HEK293 (cell line): ENCODE measurements around the gene SYNPO.

Experiments used
- IKZF3 ChIP-seq: fragments of 450-650 bp; IDR thresholded peaks from 2 replicates; pipeline ENCODE4 v1.5.0; 2018; ENCODE audit warnings: missing biosample characterization, mild to moderate bottlenecking, missing genetic modification characterization, moderate library complexity
- KLF9 ChIP-seq: fragments of 450-650 bp; formaldehyde crosslinking; IDR thresholded peaks from 2 replicates; pipeline ENCODE4 v1.5.1; 2016; ENCODE audit warnings: missing biosample characterization, missing genetic modification characterization, low read depth
- PRDM4 ChIP-seq: fragments of 450-650 bp; formaldehyde crosslinking; IDR thresholded peaks from 2 replicates; pipeline ENCODE4 v1.5.1; 2017; ENCODE audit warnings: missing biosample characterization, missing genetic modification characterization
- ZBTB48 ChIP-seq: fragments of 450-650 bp; formaldehyde crosslinking; IDR thresholded peaks from 2 replicates; pipeline ENCODE4 v1.5.1; 2016; ENCODE audit warnings: missing biosample characterization, missing genetic modification characterization
- ZBTB7A ChIP-seq: fragments of 450-650 bp; formaldehyde crosslinking; IDR thresholded peaks from 2 replicates; pipeline ENCODE4 v1.5.1; 2016; ENCODE audit warnings: low read depth, missing biosample characterization, missing genetic modification characterization
- ZNF280C ChIP-seq: fragments of 450-650 bp; formaldehyde crosslinking; IDR thresholded peaks from 2 replicates; pipeline ENCODE4 v1.5.1; 2016; ENCODE audit warnings: missing biosample characterization, missing genetic modification characterization
- ZNF366 ChIP-seq: fragments of 450-650 bp; formaldehyde crosslinking; conservative IDR thresholded peaks from 2 replicates; pipeline ENCODE4 v1.5.1; 2016; ENCODE audit warnings: missing biosample characterization, missing genetic modification characterization
- ZNF391 ChIP-seq: fragments of 450-650 bp; formaldehyde crosslinking; IDR thresholded peaks from 2 replicates; pipeline ENCODE4 v1.5.1; 2016; ENCODE audit warnings: low read depth, missing biosample characterization, missing genetic modification characterization, borderline replicate concordance
- ZNF449 ChIP-seq: fragments of 450-650 bp; formaldehyde crosslinking; IDR thresholded peaks from 2 replicates; pipeline ENCODE4 v1.5.1; 2017; ENCODE audit warnings: missing biosample characterization, mild to moderate bottlenecking, missing genetic modification characterization, moderate library complexity
- ZNF658 ChIP-seq: fragments of 450-650 bp; formaldehyde crosslinking; IDR thresholded peaks from 2 replicates; pipeline ENCODE4; 2016; ENCODE audit warnings: missing biosample characterization, missing genetic modification characterization
- ZNF660 ChIP-seq: fragments of 450-650 bp; IDR thresholded peaks from 2 replicates; pipeline ENCODE4 v1.5.1; 2018; ENCODE audit warnings: missing biosample characterization, mild to moderate bottlenecking, missing genetic modification characterization
- ZNF692 ChIP-seq: fragments of 450-650 bp; formaldehyde crosslinking; IDR thresholded peaks from 2 replicates; pipeline ENCODE4 v1.5.1; 2016; ENCODE audit warnings: missing biosample characterization, missing genetic modification characterization
- ZNF843 ChIP-seq: fragments of 450-650 bp; formaldehyde crosslinking; IDR thresholded peaks from 2 replicates; pipeline ENCODE4 v1.5.1; 2016; ENCODE audit warnings: missing biosample characterization, missing genetic modification characterization
- ZSCAN30 ChIP-seq: fragments of 450-650 bp; IDR thresholded peaks from 2 replicates; pipeline ENCODE4 v1.5.1; 2018; ENCODE audit warnings: missing biosample characterization, mild to moderate bottlenecking, missing genetic modification characterization, moderate library complexity
- TF ChIP-seq, protein P1 (sequence below): fragments of 450-650 bp; formaldehyde crosslinking; IDR thresholded peaks from 2 replicates; pipeline ENCODE4 v1.5.1; 2016; ENCODE audit warnings: missing biosample characterization, missing genetic modification characterization
- TF ChIP-seq, protein P2 (sequence below): fragments of 450-650 bp; formaldehyde crosslinking; IDR thresholded peaks from 2 replicates; pipeline ENCODE4 v1.5.1; 2016; ENCODE audit warnings: missing biosample characterization, missing genetic modification characterization
- TF ChIP-seq, protein P3 (sequence below): fragments of 450-650 bp; formaldehyde crosslinking; conservative IDR thresholded peaks from 2 replicates; pipeline ENCODE4 v1.5.1; 2016; ENCODE audit warnings: low read depth, missing biosample characterization, missing genetic modification characterization

The SYNPO gene

GRCh38 chr5:150700594-150701377, 60.3 kb downstream of the SYNPO start, which contains the start of gene RBM22 (continued):
- no peak for TF ChIP-seq ZNF280C (tag by site-specific recombination)
- TF ChIP-seq, protein P1, sequence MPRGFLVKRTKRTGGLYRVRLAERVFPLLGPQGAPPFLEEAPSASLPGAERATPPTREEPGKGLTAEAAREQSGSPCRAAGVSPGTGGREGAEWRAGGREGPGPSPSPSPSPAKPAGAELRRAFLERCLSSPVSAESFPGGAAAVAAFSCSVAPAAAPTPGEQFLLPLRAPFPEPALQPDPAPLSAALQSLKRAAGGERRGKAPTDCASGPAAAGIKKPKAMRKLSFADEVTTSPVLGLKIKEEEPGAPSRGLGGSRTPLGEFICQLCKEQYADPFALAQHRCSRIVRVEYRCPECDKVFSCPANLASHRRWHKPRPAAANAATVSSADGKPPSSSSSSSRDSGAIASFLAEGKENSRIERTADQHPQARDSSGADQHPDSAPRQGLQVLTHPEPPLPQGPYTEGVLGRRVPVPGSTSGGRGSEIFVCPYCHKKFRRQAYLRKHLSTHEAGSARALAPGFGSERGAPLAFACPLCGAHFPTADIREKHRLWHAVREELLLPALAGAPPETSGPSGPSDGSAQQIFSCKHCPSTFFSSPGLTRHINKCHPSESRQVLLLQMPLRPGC (tag by site-specific recombination), result peak; percentile 60; the same call in 1 of the 2 replicates
- 0 out of 2 replicates have a peak, but pooled peaks have one; percentile 35 for TF ChIP-seq ZNF449 (tag by site-specific recombination)
- TF ChIP-seq ZNF692 (tag by site-specific recombination), result peak; percentile 70; the same call in 1 of the 2 replicates
- TF ChIP-seq, protein P2, sequence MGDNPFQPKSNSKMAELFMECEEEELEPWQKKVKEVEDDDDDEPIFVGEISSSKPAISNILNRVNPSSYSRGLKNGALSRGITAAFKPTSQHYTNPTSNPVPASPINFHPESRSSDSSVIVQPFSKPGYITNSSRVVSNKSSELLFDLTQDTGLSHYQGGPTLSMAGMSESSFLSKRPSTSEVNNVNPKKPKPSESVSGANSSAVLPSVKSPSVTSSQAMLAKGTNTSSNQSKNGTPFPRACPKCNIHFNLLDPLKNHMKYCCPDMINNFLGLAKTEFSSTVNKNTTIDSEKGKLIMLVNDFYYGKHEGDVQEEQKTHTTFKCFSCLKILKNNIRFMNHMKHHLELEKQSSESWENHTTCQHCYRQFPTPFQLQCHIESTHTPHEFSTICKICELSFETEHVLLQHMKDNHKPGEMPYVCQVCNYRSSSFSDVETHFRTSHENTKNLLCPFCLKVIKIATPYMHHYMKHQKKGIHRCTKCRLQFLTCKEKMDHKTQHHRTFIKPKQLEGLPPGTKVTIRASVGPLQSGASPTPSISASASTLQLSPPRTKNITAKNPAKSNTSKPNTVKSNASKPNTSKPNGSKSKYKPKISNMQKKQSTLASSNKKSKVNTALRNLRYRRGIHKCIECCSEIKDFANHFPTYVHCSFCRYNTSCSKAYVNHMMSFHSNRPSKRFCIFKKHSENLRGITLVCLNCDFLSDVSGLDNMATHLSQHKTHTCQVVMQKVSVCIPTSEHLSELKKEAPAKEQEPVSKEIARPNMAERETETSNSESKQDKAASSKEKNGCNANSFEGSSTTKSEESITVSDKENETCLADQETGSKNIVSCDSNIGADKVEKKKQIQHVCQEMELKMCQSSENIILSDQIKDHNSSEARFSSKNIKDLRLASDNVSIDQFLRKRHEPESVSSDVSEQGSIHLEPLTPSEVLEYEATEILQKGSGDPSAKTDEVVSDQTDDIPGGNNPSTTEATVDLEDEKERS (tag by site-specific recombination), result 0 out of 2 replicates have a peak, but pooled peaks have one; percentile 2
- 0 out of 2 replicates have a peak, but pooled peaks have one; percentile 42 for TF ChIP-seq ZBTB48 (tag by site-specific recombination)
- TF ChIP-seq ZNF366 (tag by site-specific recombination), result peak; percentile 46; the same call in 1 of the 2 replicates
- no peak for TF ChIP-seq ZNF658 (tag by site-specific recombination)
- peak; percentile 55; the same call in 1 of the 2 replicates for TF ChIP-seq KLF9 (tag by site-specific recombination)
- peak; percentile 48; the same call in 1 of the 2 replicates for TF ChIP-seq ZSCAN30 (tag by site-specific recombination)
- TF ChIP-seq ZNF391 (tag by site-specific recombination), result peak; percentile 69; the same call in 1 of the 2 replicates
- TF ChIP-seq, protein P3, sequence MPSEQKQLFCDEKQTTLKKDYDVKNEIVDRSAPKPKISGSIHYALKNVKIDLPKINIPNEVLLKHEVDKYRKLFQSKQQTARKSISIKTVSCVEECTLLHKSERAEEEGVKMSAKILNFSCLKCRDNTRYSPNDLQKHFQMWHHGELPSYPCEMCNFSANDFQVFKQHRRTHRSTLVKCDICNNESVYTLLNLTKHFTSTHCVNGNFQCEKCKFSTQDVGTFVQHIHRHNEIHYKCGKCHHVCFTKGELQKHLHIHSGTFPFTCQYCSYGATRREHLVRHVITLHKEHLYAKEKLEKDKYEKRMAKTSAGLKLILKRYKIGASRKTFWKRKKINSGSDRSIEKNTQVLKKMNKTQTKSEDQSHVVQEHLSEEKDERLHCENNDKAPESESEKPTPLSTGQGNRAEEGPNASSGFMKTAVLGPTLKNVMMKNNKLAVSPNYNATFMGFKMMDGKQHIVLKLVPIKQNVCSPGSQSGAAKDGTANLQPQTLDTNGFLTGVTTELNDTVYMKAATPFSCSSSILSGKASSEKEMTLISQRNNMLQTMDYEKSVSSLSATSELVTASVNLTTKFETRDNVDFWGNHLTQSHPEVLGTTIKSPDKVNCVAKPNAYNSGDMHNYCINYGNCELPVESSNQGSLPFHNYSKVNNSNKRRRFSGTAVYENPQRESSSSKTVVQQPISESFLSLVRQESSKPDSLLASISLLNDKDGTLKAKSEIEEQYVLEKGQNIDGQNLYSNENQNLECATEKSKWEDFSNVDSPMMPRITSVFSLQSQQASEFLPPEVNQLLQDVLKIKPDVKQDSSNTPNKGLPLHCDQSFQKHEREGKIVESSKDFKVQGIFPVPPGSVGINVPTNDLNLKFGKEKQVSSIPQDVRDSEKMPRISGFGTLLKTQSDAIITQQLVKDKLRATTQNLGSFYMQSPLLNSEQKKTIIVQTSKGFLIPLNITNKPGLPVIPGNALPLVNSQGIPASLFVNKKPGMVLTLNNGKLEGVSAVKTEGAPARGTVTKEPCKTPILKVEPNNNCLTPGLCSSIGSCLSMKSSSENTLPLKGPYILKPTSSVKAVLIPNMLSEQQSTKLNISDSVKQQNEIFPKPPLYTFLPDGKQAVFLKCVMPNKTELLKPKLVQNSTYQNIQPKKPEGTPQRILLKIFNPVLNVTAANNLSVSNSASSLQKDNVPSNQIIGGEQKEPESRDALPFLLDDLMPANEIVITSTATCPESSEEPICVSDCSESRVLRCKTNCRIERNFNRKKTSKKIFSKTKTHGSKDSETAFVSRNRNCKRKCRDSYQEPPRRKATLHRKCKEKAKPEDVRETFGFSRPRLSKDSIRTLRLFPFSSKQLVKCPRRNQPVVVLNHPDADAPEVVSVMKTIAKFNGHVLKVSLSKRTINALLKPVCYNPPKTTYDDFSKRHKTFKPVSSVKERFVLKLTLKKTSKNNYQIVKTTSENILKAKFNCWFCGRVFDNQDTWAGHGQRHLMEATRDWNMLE (tag by site-specific recombination), result peak; percentile 85
- 0 out of 2 replicates have a peak, but pooled peaks have one; percentile 23 for TF ChIP-seq PRDM4 (tag by site-specific recombination)
- peak; percentile 66 for TF ChIP-seq IKZF3
- peak; percentile 60; the same call in 1 of the 2 replicates for TF ChIP-seq ZNF660 (tag by site-specific recombination)
- 0 out of 2 replicates have a peak, but pooled peaks have one; percentile 62 for TF ChIP-seq ZBTB7A
- peak; percentile 36 for TF ChIP-seq ZNF843 (tag by site-specific recombination)
